Right renal cortex interstitium (tissue), 3 donors: ENCODE results near the gene S100B. TPM values are rescaled to one million over a fixed set of nuclear protein-coding genes. Genes with fewer than 3 reads are reported as not detected.
A peak's percentile ranks its signal among the peaks of the same experiment; 100 is the strongest.

ENCODE experiments used
- DNase-seq, 3 donors: peaks; one replicate each; pipeline ENCODE4 v3.0.0-alpha.2; 2013; ENCODE audit warnings: low read depth in 3 of 3, low spot score in 2 of 3
- polyA plus RNA-seq, 3 donors: library from polyadenylated mRNA; unstranded; fragments of 120-200 nt; gene quantifications; one replicate each; pipeline ENCODE4 v1.2.1, GENCODE V29; 2013; ENCODE audit not compliant: insufficient read length in 3 of 3

Gene S100B
- polyA plus RNA-seq, 3 donors, result 2.1 to 5.6 (median 2.9) TPM

DNA sequence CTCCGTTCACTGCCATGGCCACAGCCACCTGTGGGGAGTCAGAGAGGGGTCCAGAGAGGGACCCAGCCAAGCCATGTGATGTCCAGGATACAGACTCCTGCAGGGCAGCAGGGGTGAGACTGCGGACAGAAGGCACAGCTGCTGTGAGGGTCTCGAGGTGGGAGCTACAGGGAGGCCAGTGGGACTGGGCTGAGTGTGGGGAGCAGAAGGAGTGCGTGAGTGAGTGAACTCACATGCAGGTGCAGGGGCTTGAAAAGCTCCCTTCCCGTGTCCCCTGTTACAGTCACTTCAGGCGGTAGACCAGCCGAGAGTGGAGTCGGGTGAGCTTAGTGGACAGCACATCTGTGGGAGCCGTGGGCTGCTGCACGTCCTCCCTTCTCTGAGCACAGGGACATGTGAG is 42.4 kb downstream of the S100B start:
- DNase-seq, result no peak

DNA sequence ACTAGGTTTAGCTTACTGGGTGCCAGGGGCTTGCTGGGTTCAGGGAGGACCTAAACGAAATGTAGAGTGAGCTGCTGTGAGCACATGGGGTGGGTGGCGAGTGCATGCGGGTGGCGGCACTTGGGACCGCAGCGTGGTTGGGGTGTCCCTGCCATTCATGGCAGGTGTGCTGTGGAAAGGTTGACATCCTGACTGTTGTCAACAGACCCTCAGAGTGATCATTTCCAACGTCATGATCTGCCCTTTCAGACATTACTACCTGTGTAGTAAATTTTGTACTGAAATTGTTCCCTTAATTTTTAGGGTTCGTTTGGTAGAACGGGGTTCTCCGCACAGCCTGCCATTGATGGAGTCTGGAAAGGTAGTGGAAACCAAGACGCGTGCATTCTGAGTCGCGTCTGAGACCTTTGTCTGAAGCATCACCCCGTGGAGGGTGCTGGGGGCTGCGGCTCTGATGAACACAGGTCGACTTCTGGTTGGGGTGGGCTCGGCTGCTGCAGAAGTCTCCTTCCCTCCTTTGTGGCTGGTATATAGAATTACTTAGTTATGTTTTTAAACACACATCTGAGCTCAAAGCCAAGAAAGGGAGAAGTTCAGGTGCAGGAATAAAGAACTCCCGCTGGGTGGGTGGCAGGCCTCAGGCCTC is 43.3 kb downstream of the S100B start:
- DNase-seq, result no peak

DNA sequence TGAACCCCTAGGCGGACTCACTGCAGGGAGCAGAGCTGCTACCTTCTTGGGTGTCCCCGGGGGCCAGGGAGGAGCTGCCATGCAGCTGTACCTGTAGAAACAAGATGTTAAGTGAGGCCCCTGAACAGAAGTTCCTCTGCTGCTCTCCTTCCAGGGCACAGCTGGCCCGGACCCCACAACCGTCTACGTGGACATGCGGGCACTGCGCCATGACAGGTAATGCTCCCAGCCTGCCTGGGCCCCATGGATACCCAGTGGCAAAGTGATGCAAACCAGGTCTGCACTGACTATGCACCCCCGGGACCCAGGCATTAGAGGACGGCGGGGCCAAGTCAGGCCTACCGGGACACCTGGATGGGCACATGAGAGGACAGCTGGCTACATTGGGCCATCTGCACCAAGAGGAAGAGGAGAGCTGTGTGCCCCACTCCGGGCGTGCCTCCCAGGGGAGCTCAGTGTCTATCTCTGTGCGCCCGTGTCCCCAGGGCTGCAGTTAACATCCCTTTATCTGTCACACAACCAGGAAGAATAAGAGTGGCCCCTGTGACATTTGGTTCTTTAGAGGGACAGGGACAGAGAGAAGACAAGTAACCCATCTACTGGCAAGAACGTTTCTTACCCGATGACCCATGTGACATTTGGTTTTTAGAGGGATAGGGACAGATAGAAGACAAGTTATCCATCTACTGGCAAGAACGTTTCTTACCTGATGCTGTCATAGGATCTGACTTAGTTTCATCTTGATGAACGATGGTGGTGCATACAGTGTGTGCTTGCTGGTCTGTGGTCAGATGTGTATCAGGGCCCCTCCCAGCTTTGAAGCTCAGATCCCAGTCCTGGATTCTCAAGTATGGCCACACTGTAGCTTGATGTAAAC is 44.1 kb downstream of the S100B start:
- no peak for DNase-seq

DNA sequence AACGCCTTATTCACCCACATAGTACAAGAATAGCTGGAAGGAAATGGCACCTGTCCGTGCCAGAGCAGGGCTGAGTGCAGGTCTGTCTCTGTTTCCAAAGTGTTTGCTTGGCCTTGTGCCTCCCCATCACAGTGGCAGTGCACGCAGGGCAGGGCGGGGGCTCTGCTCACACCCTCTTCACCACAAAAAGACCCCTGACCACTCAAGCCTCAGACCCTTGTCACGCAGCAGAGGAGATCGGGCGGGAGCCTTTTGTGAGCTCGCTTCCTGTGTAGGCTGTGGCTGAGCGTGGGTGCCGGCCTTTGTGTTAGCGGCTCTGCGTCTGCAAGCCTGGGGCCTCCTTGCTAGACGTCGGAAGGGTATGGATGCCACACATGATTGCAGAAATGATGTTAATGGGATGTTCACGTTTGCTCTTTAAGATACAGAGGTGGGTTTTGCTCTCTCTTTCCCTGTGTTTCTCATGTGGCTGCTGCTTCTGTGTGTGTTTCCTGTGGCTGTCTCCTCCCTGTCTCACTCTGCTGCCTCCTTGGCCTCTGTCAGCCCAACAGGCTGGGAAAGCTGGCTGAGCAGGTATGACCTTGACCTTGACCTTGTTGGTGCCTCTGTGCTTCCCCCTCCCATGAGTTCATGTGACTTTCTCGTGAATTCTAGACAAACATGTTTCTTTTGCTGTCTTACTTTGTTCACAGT is 45.4 kb downstream of the S100B start:
- DNase-seq, result peak in 2 of 3 donors; percentile 7 to 12

DNA sequence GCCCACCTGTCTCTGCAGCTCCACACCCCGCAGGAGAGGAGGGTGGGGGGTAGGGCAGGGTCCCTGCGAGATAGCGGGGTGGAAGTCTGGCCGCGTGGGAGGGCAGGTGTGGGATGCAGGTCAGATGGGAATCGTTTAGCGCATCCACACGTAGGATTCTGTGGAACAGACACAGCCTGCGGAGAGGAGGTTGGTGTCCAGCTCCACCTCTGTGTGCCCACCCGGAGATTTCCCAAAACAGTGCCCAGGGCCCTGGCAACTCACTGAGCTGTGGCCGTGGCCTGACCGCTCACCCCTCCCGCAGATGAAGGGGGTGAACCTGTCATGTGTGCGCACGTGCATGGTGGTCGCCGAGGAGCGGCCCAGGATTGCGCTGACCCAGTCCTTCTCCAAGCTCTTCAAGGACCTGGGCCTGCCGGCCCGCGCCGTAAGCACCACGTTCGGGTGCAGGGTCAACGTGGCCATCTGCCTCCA is 46.9 kb downstream of the S100B start:
- DNase-seq, result no peak

DNA sequence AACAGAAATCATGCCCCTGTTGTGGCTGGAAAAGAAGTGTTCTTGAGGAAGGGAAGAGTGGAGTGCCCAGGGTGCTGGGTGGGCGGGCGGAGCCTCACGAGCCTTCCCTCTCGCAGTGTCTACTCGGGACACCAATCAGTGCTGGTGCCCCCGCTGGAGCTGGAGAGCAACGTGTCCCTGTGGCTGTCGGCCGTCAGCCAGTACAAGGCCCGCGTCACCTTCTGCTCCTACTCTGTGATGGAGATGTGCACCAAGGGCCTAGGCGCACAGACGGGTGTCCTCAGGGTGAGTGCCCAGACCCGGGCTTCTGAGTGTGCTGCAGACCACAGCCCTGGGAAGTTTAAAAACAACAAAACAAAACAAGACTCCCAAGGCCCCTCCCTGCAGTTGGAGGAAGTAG is 47.4 kb downstream of the S100B start:
- DNase-seq, result no peak

DNA sequence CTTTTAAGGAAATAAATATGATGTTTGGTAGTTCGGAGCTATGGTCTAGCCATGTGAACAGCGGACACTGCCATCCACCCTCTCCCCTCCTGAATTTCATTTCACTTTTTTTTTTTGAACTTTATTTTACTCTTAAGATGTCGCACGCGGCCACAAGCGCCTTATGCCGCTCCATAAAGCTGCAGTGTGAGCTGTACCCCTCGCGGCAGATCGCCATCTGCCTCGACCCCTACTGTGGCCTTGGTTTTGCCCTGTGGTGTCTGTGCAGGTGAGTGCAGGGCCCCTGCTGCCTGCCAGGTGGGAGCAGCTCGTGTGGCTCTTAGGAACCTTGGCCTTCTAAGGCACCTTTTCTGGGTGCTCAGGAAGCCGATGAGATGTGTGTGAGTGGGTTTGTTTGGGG is 48.1 kb downstream of the S100B start:
- no peak for DNase-seq

DNA sequence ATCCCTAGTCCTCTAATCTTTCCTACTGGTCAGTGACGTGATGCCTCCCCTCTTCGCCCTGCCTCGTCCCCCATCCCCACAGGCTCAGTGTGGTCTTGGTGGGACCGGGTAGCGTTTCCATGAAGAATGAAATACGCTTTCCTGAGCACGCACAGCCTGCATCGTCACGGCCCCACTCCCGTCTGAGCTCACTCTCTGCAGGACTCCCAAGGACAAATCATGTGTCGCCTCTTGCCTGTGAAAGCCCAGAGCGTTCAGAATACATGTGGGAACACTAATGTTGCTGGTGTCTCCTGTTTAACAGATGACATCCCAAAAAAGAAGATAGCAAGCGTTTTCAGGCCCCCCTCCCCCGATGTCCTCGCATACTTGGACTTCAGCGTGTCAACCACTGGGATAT is 49.2 kb downstream of the S100B start:
- DNase-seq, result no peak

DNA sequence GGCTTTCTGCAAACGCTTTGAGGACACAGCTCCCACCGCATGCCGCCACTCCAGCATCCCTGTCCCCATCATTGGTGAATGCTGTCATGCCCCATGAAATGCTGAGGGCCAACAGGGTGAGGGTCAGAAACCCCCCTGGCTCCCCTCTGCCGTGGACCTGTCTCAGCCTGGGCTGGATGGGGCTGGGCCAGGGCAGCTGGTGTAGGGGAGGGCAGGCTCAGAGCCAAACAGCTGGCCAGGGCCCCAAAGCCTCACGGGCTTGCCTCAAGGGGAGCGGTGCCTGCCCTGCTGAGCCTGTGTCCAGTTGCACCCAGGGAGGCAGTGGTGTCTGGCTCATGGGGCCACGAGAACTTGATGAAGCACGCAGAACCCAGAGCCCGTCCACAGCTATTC is 49.7 kb downstream of the S100B start:
- DNase-seq, result no peak

DNA sequence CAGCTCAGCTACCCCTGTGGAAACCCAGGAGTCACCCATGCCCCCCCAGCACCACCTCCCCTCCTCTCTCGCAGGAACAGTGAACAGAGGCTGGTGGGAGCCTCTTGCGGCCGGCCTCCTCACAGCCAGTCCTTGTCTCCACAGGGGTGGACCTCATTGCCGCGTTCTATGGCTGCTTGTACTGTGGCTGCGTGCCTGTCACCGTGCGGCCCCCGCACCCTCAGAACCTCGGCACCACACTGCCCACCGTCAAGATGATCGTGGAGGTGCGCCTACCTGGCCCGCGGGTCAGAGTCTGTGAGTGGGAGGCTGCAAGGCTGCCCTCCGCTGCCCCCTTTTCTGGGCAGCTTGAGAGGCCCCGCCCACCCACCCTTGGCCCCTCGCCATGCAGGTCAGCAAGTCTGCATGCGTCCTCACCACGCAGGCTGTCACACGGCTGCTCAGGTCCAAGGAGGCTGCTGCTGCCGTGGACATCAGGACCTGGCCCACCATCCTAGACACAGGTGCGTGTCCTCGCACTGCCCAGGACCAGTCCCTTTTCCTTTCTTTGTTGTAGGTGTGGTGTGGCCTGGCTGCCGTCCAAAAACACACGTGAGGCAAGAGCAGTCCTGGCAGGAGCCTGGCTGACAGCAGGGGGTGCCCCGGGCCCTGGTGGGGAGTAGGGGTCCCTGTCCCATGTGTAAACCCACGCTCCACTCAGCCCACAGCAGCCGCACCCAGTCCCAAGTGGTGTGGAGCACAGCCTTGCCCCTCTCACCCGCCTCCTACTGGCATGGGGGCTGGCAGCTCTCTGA is 50.3 kb downstream of the S100B start:
- no peak for DNase-seq

DNA sequence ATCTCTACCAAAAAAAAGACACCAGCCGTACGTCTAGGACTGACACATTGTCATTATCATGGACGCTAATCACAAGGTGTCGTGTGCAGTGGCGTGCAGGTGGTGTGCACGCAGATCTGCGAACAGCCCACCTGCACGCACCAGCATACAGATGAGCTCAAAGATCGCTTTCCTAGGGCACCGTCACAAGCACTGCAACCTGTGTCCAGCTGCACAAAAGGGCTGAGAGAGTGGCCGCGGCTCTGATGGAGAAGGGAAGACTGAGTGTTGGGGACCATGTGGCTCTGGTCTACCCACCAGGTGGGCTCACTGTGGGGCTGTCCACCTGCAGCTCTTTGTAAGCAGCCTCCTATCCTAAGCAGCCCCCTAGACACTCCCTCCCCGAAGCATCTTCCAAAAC is 50.9 kb downstream of the S100B start:
- no peak for DNase-seq

DNA sequence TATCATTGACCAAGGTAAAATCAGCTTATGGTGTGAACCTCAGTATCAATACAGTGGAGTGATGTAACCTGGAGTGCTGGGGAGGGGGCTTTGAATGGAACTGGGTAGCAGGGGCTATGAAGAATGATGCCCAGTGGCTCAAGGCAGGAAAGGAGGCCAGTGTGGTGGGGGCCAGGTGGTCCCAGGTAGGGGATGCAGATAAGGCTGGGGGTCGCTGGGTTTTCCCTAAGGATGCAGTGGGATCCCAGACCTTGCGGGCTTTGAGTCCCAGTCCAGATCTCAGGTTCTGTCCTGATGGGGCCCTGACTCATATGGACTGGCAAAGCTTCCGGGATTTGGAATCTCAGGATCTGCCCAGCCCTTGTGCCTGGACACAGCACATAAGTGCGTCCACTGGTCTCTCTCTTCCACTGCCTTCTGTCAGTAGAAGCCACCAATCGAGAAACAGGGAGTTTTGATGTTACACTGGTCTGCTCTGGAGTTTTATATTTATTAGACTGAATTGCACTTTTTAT is 52.0 kb downstream of the S100B start:
- DNase-seq, result no peak

DNA sequence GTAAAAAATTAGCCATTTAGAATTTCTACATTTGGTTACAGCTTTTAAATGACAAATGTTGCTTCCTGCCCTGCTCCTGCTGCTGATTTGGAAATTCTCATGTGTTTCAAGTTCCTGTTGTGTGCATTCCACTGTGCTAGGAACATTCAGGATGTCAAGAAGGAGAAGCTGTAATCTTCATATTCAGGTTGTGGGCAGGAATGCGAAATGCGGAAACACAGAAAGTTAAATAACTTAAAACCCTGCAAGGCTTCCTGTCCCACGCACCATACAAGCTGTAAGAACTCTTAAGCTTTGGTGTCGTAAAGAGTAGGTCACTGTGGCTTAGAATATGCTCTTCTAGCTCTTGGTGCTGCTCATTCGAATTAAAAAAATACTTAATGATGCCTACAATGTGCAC is 52.6 kb downstream of the S100B start:
- no peak for DNase-seq

DNA sequence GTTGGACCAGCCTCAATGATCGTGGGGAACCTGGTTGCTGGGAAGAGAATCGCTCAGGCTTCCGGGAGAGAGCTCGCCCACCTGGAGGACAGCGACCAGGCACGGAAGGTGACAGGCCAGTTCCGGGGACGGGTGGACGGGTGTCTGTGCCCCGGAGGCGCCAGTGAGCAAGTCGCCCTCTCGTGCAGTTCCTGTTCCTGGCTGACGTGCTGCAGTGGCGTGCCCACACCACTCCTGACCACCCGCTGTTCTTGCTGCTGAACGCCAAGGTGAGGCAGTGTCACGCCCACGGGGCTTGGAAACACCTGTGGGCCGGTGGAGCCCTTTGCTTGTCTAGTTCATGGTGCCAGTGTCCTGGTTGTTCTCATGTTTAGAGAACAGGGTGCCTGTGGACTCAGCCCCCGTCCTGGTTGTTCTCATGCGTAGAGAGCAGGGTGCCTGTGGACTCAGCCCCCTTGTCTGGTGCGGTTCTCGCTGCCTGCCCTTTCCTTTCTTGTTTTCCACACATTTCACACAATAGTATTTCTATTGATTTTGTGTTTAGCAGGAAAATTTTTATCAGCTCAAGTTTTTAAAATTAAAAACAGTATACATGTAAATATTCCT is 53.1 kb downstream of the S100B start:
- no peak for DNase-seq

DNA sequence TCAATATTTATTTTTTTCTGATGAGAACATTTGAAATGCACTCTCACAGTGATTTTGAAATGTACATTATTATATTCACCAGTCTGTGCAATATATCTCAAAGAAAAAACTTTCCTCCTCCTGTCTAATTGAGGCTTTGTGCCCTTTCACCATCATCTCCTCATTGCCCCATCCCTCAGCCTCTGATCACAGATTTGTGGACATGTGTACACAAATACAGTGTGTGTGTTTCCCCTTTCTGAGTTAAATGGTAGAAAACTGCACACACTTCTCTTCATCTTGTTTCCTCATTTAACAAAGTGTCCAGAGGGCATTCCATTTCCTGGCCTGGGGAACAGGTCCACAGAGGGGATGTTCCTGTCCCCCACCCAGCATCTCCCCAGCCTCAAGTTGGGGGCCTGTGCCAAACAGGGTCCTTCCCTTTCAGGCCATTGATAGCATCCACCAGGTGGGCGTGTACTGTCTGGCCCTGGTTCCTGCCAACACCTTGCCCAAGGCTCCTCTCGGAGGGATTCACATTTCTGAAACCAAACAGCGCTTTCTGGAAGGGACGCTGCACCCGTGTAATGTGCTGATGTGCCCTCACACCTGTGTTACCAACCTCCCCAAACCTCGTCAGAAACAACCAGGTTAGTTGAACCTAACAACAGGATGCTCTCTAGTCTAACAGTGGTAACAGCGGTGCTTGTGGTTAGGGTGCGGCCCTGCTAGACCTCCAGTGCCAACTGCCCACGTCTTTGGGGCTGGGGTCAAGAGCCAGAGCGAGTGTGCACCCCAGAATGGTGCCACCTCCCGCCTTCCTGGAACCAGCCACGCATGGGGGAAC is 54.6 kb downstream of the S100B start:
- DNase-seq, result no peak

DNA sequence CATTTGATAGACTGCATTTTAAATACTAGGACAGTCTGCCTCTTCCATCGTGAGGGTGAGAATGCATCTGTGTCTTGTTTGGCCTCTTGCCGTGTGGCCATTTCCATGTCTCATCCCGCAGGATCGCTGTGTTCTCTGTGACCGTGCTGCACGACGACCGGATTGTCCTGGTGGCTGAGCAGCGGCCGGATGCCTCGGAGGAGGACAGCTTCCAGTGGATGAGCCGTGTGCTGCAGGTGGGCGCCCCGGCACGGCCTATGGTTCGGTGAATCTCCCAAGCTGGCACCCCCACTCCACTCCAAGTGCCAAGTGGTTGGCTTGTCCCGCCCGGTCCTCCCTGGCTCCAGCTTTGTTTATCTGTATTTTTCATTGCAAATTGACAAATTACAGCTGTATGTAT is 55.2 kb downstream of the S100B start:
- DNase-seq, result no peak
